H1 (cell line): ENCODE results near the gene AADAC. TPM values are rescaled to one million over a fixed set of nuclear protein-coding genes. Genes with fewer than 3 reads are reported as not detected.

Experiments used
- CTCF ChIA-PET: fragments of 300-600 bp; sonication (Branson Sonifier 250); formaldehyde crosslinking; loops from one replicate; lab custom pipeline; 2021; ENCODE audit not compliant: partially characterized antibody; lab: Charles Lee
- POLR2A ChIA-PET: fragments of 300-600 bp; sonication (Branson Sonifier 250); formaldehyde crosslinking; loops from one replicate; lab custom pipeline; 2021; ENCODE audit warnings: inconsistent platforms; ENCODE audit not compliant: partially characterized antibody; lab: Charles Lee
- DNase-seq, 2 experiments: peaks; one replicate each; pipeline versions ENCODE4 v3.0.0 to v3.0.0-alpha.2; 2010 to 2022; ENCODE audit warnings: low spot score in 2 of 2, low read depth in 1 of 2, mixed read lengths in 1 of 2
- FAIRE-seq: peaks from 2 replicates; lab custom pipeline; 2011; peaks lifted over from hg19 to GRCh38; lab: Jason Lieb, UNC
- H2AFZ ChIP-seq: 2 replicates; pipeline ENCODE4 v1.8.1; 2012; ENCODE audit warnings: low read length, inconsistent platforms
- H2AK5ac ChIP-seq: 2 replicates; pipeline ENCODE4 v1.6.1; 2013; ENCODE audit warnings: low read depth, low read length
- H2BK120ac ChIP-seq: replicated peaks from 2 replicates; pipeline ENCODE3; 2013; ENCODE audit warnings: low read depth, low read length, inconsistent platforms
- H2BK12ac ChIP-seq: 2 replicates; pipeline ENCODE4 v1.6.1; 2013; ENCODE audit warnings: low read depth, low read length
- H2BK15ac ChIP-seq: 2 replicates; pipeline ENCODE4 v1.6.1; 2013; ENCODE audit warnings: low read length
- H2BK20ac ChIP-seq: 2 replicates; pipeline ENCODE4 v1.6.1; 2013; ENCODE audit warnings: low read length
- H2BK5ac ChIP-seq: 2 replicates; pipeline ENCODE4 v1.6.1; 2013; ENCODE audit warnings: low read depth, low read length
- H3K14ac ChIP-seq: 2 replicates; pipeline ENCODE4 v1.6.1; 2013; ENCODE audit warnings: inconsistent platforms; ENCODE audit not compliant: insufficient read length
- H3K18ac ChIP-seq: 2 replicates; pipeline ENCODE4 v1.6.1; 2013; ENCODE audit warnings: low read length; ENCODE audit errors: extremely low read depth
- H3K23ac ChIP-seq: 2 replicates; pipeline ENCODE4 v1.6.1; 2013; ENCODE audit warnings: inconsistent platforms; ENCODE audit not compliant: insufficient read length
- H3K23me2 ChIP-seq: 2 replicates; pipeline ENCODE4 v1.6.1; 2013; ENCODE audit warnings: low read depth, low read length
- H3K27ac ChIP-seq: 2 replicates; pipeline ENCODE4 v1.6.1; 2011; ENCODE audit warnings: low read depth, low read length, inconsistent platforms
- H3K27me3 ChIP-seq, 4 experiments: replicated peaks in 1 of 4; 1 replicate in 1 of 4; 2 replicates in 3 of 4; pipeline versions ENCODE4 v1.6.1 to v1.8.1; 2011 to 2013; ENCODE audit warnings: low read length in 3 of 4, mild to moderate bottlenecking in 3 of 4, inconsistent platforms in 2 of 4, mixed read lengths in 2 of 4, moderate library complexity in 1 of 4; ENCODE audit not compliant: control insufficient read depth in 3 of 4, insufficient read depth in 3 of 4; ENCODE audit errors: extremely low read depth in 1 of 4
- H3K36me3 ChIP-seq, 4 experiments: 2 replicates each; pipeline versions ENCODE4 v1.6.1 to v1.8.1; 2011 to 2013; ENCODE audit warnings: mild to moderate bottlenecking in 4 of 4, low read length in 3 of 4, moderate library complexity in 2 of 4, control low read depth in 1 of 4, inconsistent platforms in 1 of 4; ENCODE audit not compliant: insufficient read depth in 4 of 4, control insufficient read depth in 2 of 4
- H3K4ac ChIP-seq: replicated peaks from 2 replicates; pipeline ENCODE3; 2013; ENCODE audit warnings: low read length, low read depth, mixed read lengths, inconsistent platforms; ENCODE audit not compliant: insufficient read length
- H3K4me1 ChIP-seq, 4 experiments: replicated peaks in 1 of 4; 1 replicate in 1 of 4; 2 replicates in 3 of 4; pipeline versions ENCODE4 v1.6.1 to v1.8.1; 2011 to 2013; ENCODE audit warnings: low read length in 3 of 4, inconsistent platforms in 2 of 4, mixed read lengths in 1 of 4; ENCODE audit not compliant: insufficient read depth in 4 of 4, control insufficient read depth in 3 of 4
- H3K4me2 ChIP-seq, 2 experiments: 2 replicates each; pipeline versions ENCODE4 v1.6.1 to v1.8.1; 2011 to 2013; ENCODE audit warnings: low read depth in 2 of 2, low read length in 2 of 2, control low read depth in 1 of 2, inconsistent platforms in 1 of 2, mild to moderate bottlenecking in 1 of 2; ENCODE audit not compliant: insufficient read depth in 1 of 2
- H3K4me3 ChIP-seq, 4 experiments: fragments of 200-600, 300-600 bp in 1 of 4; sonication (generic), shearing (Covaris generic), sonication (Bioruptor Twin) in 1 of 4; 2 replicates each; pipeline versions ENCODE4 v1.5.1 to v1.8.1; 2011 to 2016; ENCODE audit warnings: low read length in 4 of 4, low read depth in 3 of 4, control low read depth in 2 of 4, inconsistent platforms in 2 of 4, mild to moderate bottlenecking in 2 of 4, mixed read lengths in 1 of 4, moderate library complexity in 1 of 4; ENCODE audit not compliant: insufficient read depth in 2 of 4; ENCODE audit errors: extremely low read depth in 1 of 4
- H3K56ac ChIP-seq: replicated peaks from 2 replicates; pipeline ENCODE3; 2013; ENCODE audit warnings: low read depth, mild to moderate bottlenecking, mixed read lengths, low read length, inconsistent platforms; ENCODE audit not compliant: insufficient read length
- H3K79me1 ChIP-seq: 2 replicates; pipeline ENCODE4 v1.6.1; 2013; ENCODE audit warnings: low read depth, low read length, control low read depth
- H3K79me2 ChIP-seq, 2 experiments: 2 replicates each; pipeline versions ENCODE4 v1.6.1 to v1.8.1; 2012 to 2013; ENCODE audit warnings: low read length in 2 of 2, mild to moderate bottlenecking in 2 of 2, inconsistent platforms in 1 of 2; ENCODE audit not compliant: insufficient read depth in 2 of 2, control insufficient read depth in 1 of 2
- H3K9ac ChIP-seq, 4 experiments: replicated peaks in 1 of 4; 1 replicate in 1 of 4; 2 replicates in 3 of 4; pipeline versions ENCODE4 v1.6.1 to v1.8.1; 2011 to 2013; ENCODE audit warnings: low read depth in 3 of 4, low read length in 3 of 4, control low read depth in 2 of 4, mild to moderate bottlenecking in 2 of 4, moderate library complexity in 2 of 4, inconsistent platforms in 1 of 4; ENCODE audit errors: extremely low read depth in 1 of 4
- H3K9me3 ChIP-seq, 2 experiments: 2 replicates each; pipeline versions ENCODE4 v1.6.1 to v1.8.1; 2012 to 2013; ENCODE audit warnings: mild to moderate bottlenecking in 2 of 2, moderate library complexity in 2 of 2, control low read depth in 1 of 2, inconsistent platforms in 1 of 2, low read depth in 1 of 2, low read length in 1 of 2, mixed read lengths in 1 of 2; ENCODE audit not compliant: insufficient read depth in 2 of 2
- H4K20me1 ChIP-seq, 2 experiments: replicated peaks in 1 of 2; 2 replicates each; pipeline versions ENCODE3 to v1.8.1; 2011 to 2013; ENCODE audit warnings: inconsistent platforms in 2 of 2, low read length in 2 of 2, mild to moderate bottlenecking in 1 of 2; ENCODE audit not compliant: insufficient read depth in 2 of 2, control insufficient read depth in 1 of 2
- H4K5ac ChIP-seq: 2 replicates; pipeline ENCODE4 v1.6.1; 2013; ENCODE audit warnings: low read length, low read depth, mixed read lengths, inconsistent platforms; ENCODE audit not compliant: insufficient read length
- H4K8ac ChIP-seq: 2 replicates; pipeline ENCODE4 v1.8.0; 2013; ENCODE audit warnings: mild to moderate bottlenecking, moderate library complexity, low read length, inconsistent platforms; ENCODE audit not compliant: insufficient read depth; ENCODE audit errors: extremely low read depth
- H4K91ac ChIP-seq: replicated peaks from 2 replicates; pipeline ENCODE3; 2013; ENCODE audit warnings: low read length, mixed read lengths, inconsistent platforms; ENCODE audit not compliant: insufficient read length
- MAFK ChIP-seq: IDR thresholded peaks from 2 replicates; pipeline ENCODE4 v1.6.1; 2012; ENCODE audit warnings: low read depth, mild to moderate bottlenecking, improper control_type of control experiment, low read length
- SP1 ChIP-seq: IDR thresholded peaks from 2 replicates; pipeline ENCODE4 v1.6.1; 2011; ENCODE audit warnings: low read depth, low read length
- SP2 ChIP-seq: IDR thresholded peaks from 2 replicates; pipeline ENCODE4 v1.6.1; 2012; ENCODE audit warnings: mild to moderate bottlenecking, low read length, inconsistent platforms
- polyA plus RNA-seq, 7 experiments: library from polyadenylated mRNA; depleted of rRNA in 3 of 7; stranded (reverse) in 5 of 7; unstranded in 2 of 7; fragments of >200 nt in 5 of 7; fragments of 200-250 nt in 2 of 7; gene quantifications; 1 replicate in 5 of 7; 2 replicates in 1 of 7; 4 replicates in 1 of 7; pipeline versions ENCODE4 v1.2.1 to v1.2.3, GENCODE V29; 2011 to 2013; ENCODE audit warnings: missing spikeins in 2 of 7, mixed read lengths in 2 of 7
- total RNA-seq: library from RNA; stranded (reverse); fragmentation: NEBNext Ultra II Directional; extraction: Animal tissue kit (Norgen Biotek cat#: 25700); gene quantifications from 2 replicates; pipeline ENCODE4 v1.2.1, GENCODE V29; 2021

The AADAC gene
- total and polyA plus RNA-seq, 2 of the 8 experiments (the other 6 are each of a cell fraction or from before 2014, with no cell fraction given), result not detected

DNA sequence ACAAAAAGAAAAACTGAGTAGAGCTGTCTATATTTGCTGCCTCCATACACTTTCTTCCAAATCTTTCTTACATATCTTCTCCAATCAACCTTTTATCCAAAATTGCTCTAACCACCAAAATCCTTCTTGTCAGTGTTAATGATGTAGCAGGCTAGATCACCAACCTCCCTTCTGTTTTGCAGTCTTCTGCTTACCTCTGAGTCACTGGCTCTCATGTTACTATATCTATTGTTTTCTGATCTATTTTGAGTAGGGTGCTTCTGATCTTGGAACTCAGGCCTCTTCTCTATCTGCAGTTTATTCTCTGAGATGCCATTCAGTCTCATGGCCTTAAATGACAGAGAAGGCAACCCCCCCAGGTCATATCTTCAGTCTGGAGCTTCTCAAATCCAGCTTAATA is 26.3 kb upstream of the AADAC start:
- no peak overlapping the region for H3K14ac ChIP-seq
- H3K4me2 ChIP-seq, result no peak overlapping the region
- no peaks in the 10 kb centered on the region for H3K9me3 ChIP-seq
- H3K79me1 ChIP-seq, result no peaks in the 10 kb centered on the region
- H2BK20ac ChIP-seq, result no peak overlapping the region
- DNase-seq (no peak), FAIRE-seq (no peak)
- H3K23ac ChIP-seq, result no peak overlapping the region
- no peaks in the 10 kb centered on the region for H4K20me1 ChIP-seq
- no peak overlapping the region for H4K91ac ChIP-seq
- ChIA-PET POLR2A (no interaction called here), CTCF (interaction anchor here (1.0 kb wide), 1 partner anchor 9 kb away, joined by 3 read pairs; no protein-coding TSS in a partner anchor)
- no peak overlapping the region for H3K27ac ChIP-seq
- H3K27me3 ChIP-seq, result no peaks in the 10 kb centered on the region
- H3K4ac ChIP-seq, result no peak overlapping the region
- no peak overlapping the region for H4K8ac ChIP-seq
- H3K79me2 ChIP-seq, result no peaks in the 10 kb centered on the region
- no peaks in the 10 kb centered on the region for H3K23me2 ChIP-seq
- H2AK5ac ChIP-seq, result no peak overlapping the region
- H2BK5ac ChIP-seq, result no peak overlapping the region
- H2AFZ ChIP-seq, result no peak overlapping the region
- TF ChIP-seq SP2 (no peak), MAFK (no peak), SP1 (no peak)
- no peaks in the 10 kb centered on the region for H3K4me1 ChIP-seq
- H2BK15ac ChIP-seq, result no peak overlapping the region
- H2BK120ac ChIP-seq, result no peak overlapping the region
- no peak overlapping the region for H3K4me3 ChIP-seq
- no peak overlapping the region for H4K5ac ChIP-seq
- no peak overlapping the region for H3K56ac ChIP-seq
- H3K9ac ChIP-seq, result no peak overlapping the region
- no peaks in the 10 kb centered on the region for H3K36me3 ChIP-seq
- H2BK12ac ChIP-seq, result no peak overlapping the region
- no peak overlapping the region for H3K18ac ChIP-seq
